Gastrocnemius medialis (tissue), 4 donors: Measurements from ENCODE around the gene DQX1. TPM values are rescaled to one million over a fixed set of nuclear protein-coding genes. Genes with fewer than 3 reads are reported as not detected.

Experiments
- ATAC-seq, 2 donors: fragments of 150-250 bp; one replicate each; pipeline ENCODE4 v1.9.1; 2016
- DNase-seq, 2 donors: peaks; one replicate each; pipeline ENCODE4 v3.0.0-alpha.2; 2019
- H3K27ac ChIP-seq, 4 donors: fragments of 200-600 bp; sonication (generic); 1 replicate in 1 of 4; 2 replicates in 3 of 4; pipeline ENCODE4 v1.5.1; 2016 to 2018; ENCODE audit warnings: mild to moderate bottlenecking in 2 of 4, moderate library complexity in 1 of 4
- H3K27me3 ChIP-seq, 3 donors: fragments of 200-600 bp; sonication (generic) in 2 of 3; 1 replicate in 1 of 3; 2 replicates in 2 of 3; pipeline versions ENCODE4 v1.5.1 to v1.6.0; 2016 to 2019; ENCODE audit warnings: mild to moderate bottlenecking in 1 of 3, moderate library complexity in 1 of 3
- H3K36me3 ChIP-seq, 2 donors: fragments of 200-600 bp; sonication (generic) in 1 of 2; one replicate each; pipeline ENCODE4 v1.5.1; 2017 to 2018
- H3K4me1 ChIP-seq, 2 donors: fragments of 200-600 bp; sonication (generic) in 1 of 2; one replicate each; pipeline ENCODE4 v1.5.1; 2016 to 2017; ENCODE audit warnings: mild to moderate bottlenecking in 2 of 2
- H3K4me3 ChIP-seq, 4 donors: fragments of 200-600 bp; sonication (generic) in 3 of 4; 1 replicate in 1 of 4; 2 replicates in 3 of 4; pipeline ENCODE4 v1.5.1; 2016 to 2019; ENCODE audit warnings: mild to moderate bottlenecking in 2 of 4
- H3K9me3 ChIP-seq, 3 donors: fragments of 200-600 bp; sonication (generic) in 2 of 3; 1 replicate in 1 of 3; 2 replicates in 2 of 3; pipeline ENCODE4 v1.5.1; 2016 to 2019
- POLR2A ChIP-seq, 2 donors: fragments of 450-650 bp; IDR thresholded peaks; one replicate each; pipeline ENCODE4 v1.6.1; 2017; ENCODE audit warnings: antibody characterized with exemption in 2 of 2, mild to moderate bottlenecking in 2 of 2, moderate library complexity in 2 of 2
- in situ Hi-C, 4 donors: fragments of 200-750 bp; cut with MboI; loops; one replicate each; pipeline versions ENCODE4 v1.15.0 to v1.8.0; 2017; ENCODE audit warnings: low sequenced_read_pairs in 4 of 4
- intact Hi-C: fragments of 100-400 bp; cut with DNase I; formaldehyde crosslinking; loops from one replicate; pipeline ENCODE4 v1.15.1; 2023; ENCODE audit warnings: low total_unique reads
- total RNA-seq, 4 donors: library from RNA; depleted of rRNA; stranded (reverse); fragments of >200 nt; gene quantifications; one replicate each; pipeline versions ENCODE4 v1.1.0 to v1.2.3, GENCODE V29; 2016
- TF ChIP-seq, protein P1 (sequence below), 5 experiments: fragments of 450-650 bp in 3 of 5; fragments of 200-600 bp in 2 of 5; sonication (generic) in 2 of 5; IDR thresholded peaks in 4 of 5; conservative IDR thresholded peaks in 1 of 5; 1 replicate in 4 of 5; 2 replicates in 1 of 5; pipeline ENCODE4 v1.5.1; 2016 to 2019; ENCODE audit warnings: antibody characterized with exemption in 5 of 5, mild to moderate bottlenecking in 3 of 5, moderate library complexity in 3 of 5

Gene DQX1, protein sequence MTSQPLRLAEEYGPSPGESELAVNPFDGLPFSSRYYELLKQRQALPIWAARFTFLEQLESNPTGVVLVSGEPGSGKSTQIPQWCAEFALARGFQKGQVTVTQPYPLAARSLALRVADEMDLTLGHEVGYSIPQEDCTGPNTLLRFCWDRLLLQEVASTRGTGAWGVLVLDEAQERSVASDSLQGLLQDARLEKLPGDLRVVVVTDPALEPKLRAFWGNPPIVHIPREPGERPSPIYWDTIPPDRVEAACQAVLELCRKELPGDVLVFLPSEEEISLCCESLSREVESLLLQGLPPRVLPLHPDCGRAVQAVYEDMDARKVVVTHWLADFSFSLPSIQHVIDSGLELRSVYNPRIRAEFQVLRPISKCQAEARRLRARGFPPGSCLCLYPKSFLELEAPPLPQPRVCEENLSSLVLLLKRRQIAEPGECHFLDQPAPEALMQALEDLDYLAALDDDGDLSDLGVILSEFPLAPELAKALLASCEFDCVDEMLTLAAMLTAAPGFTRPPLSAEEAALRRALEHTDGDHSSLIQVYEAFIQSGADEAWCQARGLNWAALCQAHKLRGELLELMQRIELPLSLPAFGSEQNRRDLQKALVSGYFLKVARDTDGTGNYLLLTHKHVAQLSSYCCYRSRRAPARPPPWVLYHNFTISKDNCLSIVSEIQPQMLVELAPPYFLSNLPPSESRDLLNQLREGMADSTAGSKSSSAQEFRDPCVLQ
- under 1 TPM in 1 of 4 donors, not detected in 3; 0.24 TPM for total RNA-seq

DNA sequence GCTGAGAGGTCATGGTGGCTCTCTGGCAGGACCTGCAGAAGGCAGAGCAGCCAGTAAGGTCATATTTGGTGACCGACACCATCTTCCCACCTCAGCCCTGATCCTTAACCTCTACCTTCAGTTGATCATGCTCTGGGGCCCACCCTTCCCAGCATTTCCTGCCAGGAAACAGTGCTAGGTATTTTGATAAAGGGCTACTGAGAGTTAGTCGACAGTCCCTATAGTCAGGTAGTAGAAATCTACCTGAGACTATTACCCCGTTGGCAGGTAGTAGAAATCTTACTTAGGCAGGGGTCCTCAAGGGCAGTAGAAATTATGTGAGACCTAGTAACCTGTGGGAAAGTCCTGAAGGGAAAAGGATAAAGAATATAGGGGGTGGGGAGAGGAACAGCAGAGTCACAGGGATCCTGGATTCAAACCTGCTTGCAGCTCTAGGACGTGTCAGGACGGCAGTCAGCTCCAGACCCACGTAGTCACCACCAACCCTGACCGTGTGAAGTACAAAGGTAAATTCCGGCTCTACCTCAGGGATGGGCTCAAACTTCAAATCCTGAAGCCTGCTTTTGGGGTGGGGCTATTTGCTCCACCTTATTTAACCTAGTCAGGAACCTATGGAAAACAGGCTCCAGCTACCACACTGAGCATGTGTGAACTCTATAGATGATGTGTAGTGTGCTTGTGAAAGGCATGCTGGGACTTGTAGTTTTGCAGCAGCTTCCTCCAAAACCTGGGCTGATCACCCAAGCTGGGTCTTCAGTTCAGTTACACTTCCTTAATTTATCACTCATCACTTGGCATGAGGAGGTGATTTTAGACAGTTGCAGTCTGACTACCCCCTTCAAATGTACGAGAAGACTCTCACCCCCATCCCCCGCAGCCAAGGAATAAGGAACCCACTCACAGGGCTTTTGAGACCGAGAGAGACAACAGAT lies at the start of gene DQX1:
DQX1 (minus strand) TSS at position 515 of the 932 bp plus-strand sequence; CDS start at position 13, 502 bp downstream.
- peaks cover 0 to 29% of the 10 kb centered on the region in 2 donors for H3K36me3 ChIP-seq
- DNase-seq (no peak), ATAC-seq (no peak)
- TF ChIP-seq, protein P1, sequence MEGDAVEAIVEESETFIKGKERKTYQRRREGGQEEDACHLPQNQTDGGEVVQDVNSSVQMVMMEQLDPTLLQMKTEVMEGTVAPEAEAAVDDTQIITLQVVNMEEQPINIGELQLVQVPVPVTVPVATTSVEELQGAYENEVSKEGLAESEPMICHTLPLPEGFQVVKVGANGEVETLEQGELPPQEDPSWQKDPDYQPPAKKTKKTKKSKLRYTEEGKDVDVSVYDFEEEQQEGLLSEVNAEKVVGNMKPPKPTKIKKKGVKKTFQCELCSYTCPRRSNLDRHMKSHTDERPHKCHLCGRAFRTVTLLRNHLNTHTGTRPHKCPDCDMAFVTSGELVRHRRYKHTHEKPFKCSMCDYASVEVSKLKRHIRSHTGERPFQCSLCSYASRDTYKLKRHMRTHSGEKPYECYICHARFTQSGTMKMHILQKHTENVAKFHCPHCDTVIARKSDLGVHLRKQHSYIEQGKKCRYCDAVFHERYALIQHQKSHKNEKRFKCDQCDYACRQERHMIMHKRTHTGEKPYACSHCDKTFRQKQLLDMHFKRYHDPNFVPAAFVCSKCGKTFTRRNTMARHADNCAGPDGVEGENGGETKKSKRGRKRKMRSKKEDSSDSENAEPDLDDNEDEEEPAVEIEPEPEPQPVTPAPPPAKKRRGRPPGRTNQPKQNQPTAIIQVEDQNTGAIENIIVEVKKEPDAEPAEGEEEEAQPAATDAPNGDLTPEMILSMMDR (IDR thresholded peaks at IDR 0.05 in 4 of 5, conservative IDR thresholded peaks at IDR 0.05 in 1 of 5) = no peak
- no peak for TF ChIP-seq POLR2A (IDR thresholded peaks at IDR 0.05)
- intact Hi-C loops (loop anchor here (10.0 kb wide), 1 partner anchor 309 kb away; the partner anchor contains the start of gene HK2), in situ Hi-C loops (loop anchor here in 1 of 4 donors (25.0 kb wide), 1 partner anchor 1289 kb away; the partner anchor contains the start of genes CCT7 and PRADC1)
- H3K27ac ChIP-seq = no peak within 1 kb of the TSS
- H3K27me3 ChIP-seq = peaks cover 0 to under 1% (median 0%) of the 10 kb centered on the region in 3 donors
- no peaks in the 10 kb centered on the region for H3K9me3 ChIP-seq
- H3K4me1 ChIP-seq = peaks cover 14 to 25% of the 10 kb centered on the region in 2 donors
- no peak within 1 kb of the TSS for H3K4me3 ChIP-seq

DNA sequence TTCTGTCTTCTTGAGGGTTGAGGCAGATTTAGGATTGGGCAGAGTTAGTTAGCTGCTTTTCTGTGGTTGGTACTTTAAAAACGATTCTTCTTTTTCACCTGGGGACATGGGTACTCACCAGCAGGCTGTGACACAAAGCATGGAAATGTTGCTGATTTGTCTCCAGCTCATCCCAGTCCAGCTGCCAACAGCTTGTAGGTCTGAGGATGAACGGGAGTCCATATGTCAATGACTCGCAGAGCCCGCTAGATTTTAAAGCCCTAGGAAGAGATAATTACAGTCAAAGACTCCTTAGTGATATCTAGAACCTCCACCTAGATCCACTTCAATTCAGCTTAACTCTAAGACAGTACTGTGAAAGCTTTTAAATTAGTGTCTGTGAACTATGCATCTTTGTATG lies 49.3 kb upstream of the DQX1 start:
- Histone ChIP-seq H3K27ac (no peak overlapping the region), H3K9me3 (no peaks in the 10 kb centered on the region), H3K4me1 (no peaks in the 10 kb centered on the region), H3K36me3 (no peaks in the 10 kb centered on the region), H3K27me3 (peaks cover 0 to 3% (median 0%) of the 10 kb centered on the region in 3 donors), H3K4me3 (no peak overlapping the region)
- DNase-seq = no peak
- ATAC-seq = no peak
- no peak for TF ChIP-seq POLR2A (IDR thresholded peaks at IDR 0.05)
- TF ChIP-seq, protein P1 (IDR thresholded peaks at IDR 0.05 in 4 of 5, conservative IDR thresholded peaks at IDR 0.05 in 1 of 5) = no peak
- in situ Hi-C loops (no loop called here), intact Hi-C loops (no loop called here)

DNA sequence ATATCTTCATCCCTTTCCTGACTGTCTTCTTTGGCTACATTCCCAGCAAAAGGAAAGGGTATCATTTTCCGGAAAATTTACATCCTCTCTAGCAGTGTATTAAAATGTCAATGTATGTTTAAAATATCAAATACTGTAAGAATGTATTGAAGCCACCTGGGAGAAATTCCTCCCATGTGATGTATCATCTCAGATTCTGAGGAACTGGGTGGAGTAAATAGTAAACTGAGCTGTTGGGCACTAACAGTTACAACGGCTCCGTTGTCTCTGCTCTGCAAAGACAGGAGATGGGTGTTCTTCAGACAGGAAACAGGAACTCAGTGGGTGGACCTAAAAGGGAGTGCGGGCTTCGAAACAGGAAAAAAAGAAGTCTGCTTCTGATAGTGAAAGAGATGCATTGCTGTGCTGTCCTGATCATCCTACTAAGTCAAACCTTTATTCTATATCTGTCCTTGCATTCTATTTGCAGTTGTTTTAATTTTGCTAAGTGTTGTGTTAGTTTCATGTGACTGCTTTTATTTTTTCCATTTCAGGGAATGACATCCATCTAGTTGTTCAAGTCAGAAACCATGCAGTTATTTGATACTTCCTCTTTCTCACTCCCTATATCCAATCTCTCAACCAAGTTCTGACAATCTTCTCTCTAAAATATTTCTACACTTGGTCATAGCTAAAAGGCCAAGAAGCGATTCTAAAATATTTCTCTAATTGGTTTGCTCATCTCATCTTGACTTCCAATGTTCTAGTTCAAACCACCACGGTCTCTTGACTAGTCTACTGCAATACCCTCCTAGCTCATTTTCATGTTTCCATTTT lies 47.9 kb upstream of the DQX1 start:
- Histone ChIP-seq H3K36me3 (no peaks in the 10 kb centered on the region), H3K4me1 (no peaks in the 10 kb centered on the region), H3K9me3 (no peaks in the 10 kb centered on the region), H3K27ac (no peak overlapping the region), H3K27me3 (peaks cover 0 to 3% (median 0%) of the 10 kb centered on the region in 3 donors), H3K4me3 (no peak overlapping the region)
- TF ChIP-seq, protein P1 (IDR thresholded peaks at IDR 0.05 in 4 of 5, conservative IDR thresholded peaks at IDR 0.05 in 1 of 5) = no peak
- no peak for TF ChIP-seq POLR2A (IDR thresholded peaks at IDR 0.05)
- in situ Hi-C loops = no loop called here
- DNase-seq = no peak
- intact Hi-C loops = no loop called here
- ATAC-seq = no peak
